ENCODE data around the gene PTPRCAP.
"Not testable (repeated sequence)": the region's sequence is repeated elsewhere in the genome, so short reads cannot be mapped to it uniquely, and the experiment has no call there.

The PTPRCAP gene

DNA sequence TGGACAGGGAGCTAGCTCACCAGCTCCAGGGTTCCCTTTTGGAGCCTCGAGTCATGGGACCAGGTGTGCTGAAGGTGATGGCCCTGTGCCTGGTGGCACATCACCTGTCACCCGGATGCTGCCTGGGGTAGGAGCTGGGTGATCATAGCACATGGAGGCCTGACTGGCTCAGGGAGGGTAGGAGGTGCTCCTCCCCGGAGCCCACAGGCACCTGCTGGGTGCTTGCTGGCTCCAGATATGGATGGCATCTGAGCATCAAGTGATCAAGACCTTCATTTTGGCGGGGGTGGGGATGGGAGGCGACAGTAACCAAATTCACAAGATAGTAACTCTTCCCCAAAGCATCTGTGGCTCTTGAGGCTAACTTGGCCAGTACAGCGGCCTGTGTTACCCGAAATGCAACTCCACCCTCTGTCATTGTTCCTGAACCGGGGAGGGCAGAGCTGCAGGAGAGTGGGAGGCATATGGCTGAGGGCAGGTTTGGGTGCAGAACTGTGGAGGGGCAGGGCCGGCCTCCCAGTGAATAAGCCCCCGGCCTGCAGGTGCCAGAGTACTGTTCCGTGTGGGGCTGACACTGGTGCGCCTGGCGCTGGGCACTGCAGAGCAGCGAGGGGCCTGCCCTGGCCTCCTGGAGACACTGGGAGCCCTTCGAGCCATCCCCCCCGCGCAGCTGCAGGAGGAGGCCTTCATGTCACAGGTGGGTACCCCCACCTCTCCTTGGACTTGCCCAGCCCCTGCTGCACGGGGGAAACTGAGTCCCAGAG lies 28.9 kb downstream of the PTPRCAP start:
- no peak for DNase-seq

DNA sequence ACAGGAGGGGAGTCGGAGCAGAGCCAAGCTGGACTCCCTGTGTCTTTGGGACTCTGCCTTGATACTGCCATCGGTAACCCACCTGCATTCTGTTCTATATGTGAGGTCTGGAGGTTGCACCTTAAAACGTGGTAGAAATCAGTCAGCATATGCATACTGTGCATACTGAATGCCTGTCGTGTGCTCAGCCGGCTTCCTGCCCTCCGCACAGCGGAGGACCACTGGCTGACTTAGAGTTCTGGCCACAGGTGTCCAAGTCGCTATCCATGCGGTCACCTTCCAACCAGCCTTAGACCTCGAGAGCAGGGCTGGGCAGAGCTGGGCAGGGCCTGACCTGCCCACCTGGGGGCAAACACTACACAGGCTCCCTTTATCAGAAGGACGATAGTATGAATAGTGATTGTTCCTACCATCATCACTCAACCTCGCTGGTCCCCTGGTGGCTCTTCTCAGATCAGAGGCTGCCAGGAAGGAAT lies 29.8 kb downstream of the PTPRCAP start:
- no peak for DNase-seq

DNA sequence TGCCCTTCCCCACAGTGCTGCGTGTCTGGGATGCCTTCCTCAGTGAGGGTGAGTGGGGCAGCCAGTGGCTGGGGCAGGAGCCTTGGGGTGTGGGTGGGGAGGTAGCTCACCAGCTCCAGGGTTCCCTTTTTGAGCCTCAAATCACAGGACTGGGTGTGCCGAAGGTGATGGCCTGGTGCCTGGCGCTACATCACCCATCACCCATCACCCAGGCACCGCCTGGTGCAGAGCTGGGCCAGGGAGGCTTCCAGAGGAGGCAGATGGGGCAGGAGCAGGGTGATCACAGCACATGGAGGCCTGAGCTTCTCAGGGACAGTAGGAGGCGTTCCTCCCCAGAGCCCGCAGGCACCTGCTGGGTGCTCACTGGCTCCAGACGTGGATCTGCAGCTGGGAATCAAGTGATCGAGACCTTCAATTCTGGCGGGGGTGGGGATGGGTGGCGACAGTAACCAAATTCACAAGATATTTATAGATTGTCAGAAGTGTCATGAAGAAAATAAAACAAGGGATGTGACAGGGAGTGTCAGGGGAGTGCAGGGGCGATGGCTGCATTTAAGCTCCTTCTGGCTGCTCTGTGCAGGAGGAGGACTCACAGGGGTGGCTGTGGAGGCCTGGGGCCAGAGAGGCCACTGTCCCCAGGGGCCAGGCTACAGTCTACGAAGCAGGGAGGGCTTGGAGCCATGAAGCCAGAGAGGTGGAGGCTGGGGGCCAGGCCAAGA lies 30.4 kb downstream of the PTPRCAP start:
- peak; percentile 17 for DNase-seq

DNA sequence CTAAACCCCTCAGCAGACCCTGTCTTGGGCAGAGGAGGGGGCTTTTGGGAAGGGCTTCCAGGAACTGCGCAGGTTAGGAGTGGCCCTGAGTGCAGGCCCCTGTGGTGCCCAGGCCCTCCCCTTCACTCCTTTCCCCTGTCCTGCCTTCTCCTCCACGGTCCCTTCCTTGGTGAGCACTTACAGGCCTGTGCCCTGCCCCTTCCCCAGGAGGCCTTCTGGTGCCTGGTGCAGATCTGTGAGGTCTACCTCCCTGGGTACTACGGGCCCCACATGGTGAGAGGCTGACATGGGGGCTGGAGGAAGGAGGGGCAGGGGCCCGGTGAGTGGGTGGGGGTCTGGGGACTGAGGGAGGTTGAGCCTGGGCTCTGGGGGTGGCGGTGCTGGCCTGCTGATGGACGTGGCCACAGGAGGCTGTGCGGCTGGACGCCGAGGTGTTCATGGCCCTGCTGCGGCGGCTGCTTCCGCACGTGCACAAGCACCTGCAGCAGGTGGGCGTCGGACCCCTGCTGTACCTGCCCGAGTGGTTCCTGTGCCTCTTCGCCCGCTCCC lies 31.0 kb downstream of the PTPRCAP start:
- DNase-seq: no peak

DNA sequence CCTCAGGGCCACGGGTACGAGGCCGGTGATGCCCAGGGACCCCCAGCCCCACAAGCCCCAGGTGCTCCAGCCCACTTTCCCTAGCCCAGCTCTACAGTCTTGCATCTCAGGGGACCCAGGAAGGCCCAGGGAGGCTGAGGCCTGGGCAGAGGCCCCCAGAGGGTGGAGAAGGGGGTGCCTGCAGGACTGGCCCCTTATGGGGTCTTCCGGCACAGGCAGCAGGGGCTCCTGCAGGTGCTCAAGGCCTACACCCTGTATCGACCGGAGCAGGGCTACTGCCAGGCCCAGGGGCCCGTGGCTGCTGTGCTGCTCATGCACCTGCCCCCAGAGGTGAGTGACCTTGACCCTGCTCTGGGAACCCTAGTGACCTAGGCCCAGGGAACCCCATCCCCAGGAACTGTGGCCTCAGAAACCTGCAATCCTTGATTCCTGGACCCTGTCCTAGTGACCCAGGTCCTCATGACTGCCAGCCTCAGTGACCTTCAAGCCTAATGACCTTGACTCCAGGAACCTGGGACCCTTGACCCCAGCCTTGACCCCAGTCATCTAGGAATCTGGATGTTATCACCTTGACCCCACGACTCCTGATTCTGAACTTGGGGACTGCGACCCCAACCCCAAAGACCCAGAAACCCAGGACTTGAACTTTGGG lies 31.7 kb downstream of the PTPRCAP start:
- DNase-seq: no peak

DNA sequence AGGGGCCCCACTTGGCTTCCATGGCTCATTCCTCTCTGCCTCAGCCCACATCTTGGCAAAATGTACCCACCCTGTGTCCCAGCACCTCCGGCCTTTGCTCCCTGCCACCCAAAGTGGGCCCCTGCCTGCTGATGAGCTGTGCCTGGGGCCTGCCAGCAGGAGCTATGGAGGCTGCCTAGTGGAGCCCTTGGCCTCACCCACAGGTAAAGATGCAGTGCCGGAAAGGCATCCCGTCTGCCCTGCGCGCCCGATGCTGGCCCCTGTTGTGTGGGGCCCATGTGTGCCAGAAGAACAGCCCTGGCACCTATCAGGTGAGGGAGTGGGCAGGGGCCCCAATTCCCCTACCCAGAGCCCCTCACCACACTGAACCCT lies 32.3 kb downstream of the PTPRCAP start:
- no peak for DNase-seq

DNA sequence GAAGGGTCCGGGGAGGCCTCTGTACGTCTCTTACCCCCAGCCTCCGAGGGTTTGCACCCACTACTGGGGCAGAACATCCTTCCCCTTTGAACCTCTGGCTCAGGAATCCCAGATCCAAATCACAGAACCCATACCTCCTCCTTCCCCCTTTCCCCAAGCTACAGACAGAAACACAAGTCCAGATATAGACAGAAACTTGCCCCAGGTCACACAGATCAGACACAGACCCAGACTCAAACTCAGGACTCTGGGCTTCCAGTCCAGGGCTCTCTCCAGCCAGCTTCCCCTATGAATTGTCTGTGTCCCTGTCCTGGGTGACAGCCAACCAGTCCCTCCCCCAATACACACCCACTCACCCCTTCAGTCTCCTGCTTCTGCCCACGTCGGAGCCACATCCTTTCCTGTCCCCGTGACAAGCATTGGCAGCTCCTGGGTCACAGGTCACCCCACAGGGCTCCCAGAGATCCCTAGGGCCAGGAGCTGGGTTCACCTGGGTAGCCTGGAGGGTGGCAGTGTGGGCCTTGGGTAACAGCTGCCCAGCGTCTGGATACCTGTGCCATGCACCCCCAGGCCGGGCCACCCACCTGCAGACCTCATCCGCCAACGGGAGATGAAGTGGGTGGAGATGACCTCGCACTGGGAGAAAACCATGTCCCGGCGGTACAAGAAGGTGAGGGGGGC lies 32.8 kb downstream of the PTPRCAP start:
- no peak for DNase-seq

DNA sequence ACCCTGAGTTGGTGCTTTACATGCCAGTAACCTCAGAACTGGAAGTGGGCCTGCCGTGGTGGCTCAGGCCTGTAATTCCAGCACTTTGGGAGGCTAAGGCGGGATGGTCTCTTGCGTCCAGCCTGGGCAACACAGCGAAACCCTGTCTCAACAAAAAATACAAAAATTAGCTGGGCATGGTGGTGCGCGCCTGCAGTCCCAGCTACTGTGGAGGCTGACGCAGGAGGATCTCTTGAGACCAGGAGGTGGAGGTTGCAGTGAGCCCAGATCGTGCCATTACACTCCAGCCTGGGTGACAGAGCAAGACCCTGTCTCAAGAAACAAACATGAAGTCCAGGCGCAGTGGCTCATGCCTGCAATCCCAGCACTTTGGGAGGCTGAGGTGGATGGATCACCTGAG lies 34.4 kb downstream of the PTPRCAP start:
- not testable (repeated sequence) for DNase-seq

DNA sequence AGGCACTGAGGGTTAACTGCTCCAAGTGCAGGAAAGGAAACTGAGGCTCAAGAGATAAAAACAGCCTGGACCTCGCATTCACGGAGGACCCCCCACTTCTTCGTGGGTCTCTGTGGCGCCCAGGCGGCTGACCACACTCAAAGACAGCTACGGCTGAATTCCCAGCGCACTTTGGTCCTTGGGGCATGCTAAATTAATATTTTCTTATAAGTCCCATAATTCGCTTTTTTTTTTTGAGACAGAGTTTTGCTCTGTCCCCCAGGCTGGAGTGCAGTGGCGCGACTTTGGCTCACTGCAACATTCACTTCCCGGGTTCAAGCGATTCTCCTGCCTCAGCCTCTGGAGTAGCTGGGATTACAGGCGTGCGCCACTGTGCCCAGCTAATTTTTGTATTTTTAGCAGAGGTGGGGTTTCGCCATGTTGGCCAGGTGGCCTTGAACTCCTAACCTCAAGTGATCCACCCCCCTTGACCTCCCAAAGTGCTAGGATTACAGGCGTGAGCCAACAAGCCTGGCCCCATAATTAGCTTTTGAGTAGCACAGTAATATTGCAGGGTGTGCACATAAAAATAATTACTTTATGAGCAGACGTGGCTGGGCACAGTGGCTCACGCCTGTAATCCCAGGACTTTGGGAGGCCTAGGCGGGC lies 35.2 kb downstream of the PTPRCAP start:
- not testable (repeated sequence) for DNase-seq

DNA sequence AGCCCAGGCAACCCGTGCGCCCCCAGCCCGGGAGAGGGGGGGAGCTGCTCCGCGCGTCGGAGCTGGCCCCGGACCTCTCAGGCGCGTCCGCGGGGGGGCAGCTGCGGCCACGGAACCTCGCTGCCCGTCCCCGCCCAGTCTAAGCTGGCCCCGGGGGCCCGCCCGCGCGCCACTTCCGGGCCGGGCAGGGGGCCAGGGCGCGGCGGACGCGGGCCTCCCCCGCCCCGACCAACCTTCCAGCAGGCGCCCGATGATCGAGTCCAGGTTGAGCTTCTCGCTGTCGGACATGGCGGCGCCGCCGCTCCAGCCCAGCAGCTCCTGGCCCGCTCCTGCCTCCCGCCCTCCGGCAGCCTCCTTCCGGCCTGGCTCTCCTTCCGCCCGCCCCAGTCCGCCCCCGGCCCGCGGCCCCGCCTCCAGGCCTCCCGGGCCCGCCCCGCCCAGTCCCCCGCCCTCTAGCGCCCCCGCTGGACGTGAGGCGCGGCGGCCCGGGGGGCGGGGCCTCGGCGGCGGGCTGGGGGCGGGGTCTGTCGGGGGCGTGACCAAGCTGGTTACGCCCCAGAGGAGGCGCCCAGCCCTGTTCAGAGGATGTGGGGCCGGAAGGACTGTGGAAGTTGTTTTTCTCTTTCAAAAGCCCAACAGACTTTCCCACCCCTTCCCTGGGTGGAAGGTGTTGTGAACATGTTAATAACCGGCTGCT lies 35.8 kb downstream of the PTPRCAP start, which contains the start of gene PPP1CA:
Gene PPP1CA, minus strand, starts transcription at position 364 of the 697 bp plus-strand sequence. Its CDS starts 76 bp downstream, at position 288.
- peak; percentile 91 for DNase-seq

DNA sequence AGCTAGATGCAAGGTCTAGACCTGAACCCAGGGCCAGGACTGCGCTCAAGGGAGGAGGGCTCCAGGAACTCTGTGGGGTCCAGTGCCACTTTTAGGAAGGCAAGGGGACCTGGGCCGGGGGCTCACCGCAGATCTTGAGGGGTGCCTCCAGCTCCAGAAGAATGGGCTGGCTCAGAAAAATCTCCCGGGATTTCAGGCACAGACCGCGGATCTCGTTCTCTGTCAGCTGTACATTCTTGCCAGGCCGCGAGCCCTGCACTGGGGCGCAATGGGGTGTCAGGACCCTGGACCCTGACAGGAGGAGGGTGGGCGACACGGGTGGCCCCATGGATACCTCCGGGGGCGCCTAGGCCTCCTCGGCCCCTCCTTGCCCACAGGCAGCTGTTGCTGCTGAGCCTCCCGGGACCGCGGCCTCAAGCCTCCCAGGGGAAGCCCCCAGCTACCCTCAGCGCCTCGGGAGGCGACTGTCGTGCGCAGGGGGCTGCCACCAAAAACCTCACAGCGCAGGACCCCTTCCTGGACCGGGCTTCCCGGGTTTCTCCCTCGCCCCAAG lies 36.5 kb downstream of the PTPRCAP start:
- no peak for DNase-seq

DNA sequence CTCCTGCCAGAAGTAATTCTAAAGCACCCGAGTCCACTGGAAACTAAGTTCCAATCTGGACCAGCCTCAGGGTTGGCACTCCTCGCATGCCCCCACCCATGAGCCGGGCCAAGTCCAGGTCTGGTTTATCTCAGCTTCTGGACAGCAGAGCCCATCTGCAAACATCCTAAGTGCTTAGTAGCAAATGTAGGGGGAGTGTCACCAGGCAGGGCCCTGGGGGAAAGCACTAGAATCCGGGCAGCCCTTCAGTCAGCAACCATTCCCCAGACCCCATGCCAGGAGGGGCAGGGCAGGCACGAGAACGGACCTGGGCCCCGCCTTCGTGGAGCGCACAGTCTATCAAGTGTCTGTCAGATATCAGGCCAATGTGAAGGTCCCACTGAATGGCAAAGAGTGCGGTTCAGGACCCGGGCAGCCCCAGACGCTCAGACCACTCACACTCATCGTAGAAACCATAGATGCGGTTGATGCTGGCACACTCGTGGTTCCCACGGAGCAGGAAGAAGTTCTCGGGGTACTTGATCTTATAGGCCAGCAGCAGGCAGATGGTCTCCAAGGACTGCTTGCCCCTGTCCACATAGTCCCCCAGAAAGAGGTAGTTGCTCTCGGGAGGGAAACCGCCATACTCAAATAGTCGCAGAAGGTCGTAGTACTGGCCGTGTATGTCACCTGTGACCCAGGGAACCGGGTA lies 37.1 kb downstream of the PTPRCAP start:
- no peak for DNase-seq

DNA sequence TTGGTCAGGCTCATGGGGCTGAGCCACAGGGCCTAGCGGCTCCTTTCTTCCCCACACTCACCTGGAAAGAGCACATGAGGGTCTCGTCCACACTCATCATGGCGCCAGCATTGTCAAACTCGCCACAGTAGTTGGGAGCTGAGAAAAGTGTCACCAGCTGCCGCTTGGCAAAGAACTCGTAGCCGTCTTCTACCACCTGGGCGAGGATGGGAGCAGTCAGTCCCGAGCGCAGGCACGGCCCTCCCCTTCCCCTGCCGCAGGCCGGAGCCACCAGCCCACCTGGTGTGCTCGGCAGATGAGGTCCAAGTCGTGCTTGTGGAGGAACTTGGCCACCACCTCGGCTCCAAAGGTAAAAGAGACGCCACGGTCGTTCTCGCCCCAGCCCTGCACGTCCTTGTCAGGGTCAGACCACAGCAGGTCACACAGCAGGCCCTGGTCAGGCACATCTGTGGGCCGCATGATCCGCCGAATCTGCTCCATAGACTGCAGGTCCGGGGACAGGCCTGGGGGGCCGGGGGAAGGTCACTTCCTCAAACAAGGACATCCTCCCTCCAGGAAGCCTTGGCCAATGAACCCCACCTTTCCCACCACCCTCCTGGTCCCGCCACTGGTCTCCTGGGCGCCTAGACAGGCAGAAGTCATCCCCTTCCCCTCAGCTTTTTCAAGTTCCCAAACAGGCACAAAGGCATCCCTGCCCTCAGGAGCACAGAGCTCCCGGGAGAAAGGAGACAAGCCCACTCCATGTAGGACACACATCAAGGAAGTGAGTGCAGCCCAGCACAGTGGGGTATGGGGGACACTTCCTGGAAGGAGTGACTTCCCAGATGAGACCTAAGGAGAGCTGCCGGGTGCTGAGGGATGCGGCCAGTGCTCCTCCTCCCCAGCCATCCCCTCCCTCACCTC lies 38.6 kb downstream of the PTPRCAP start:
- DNase-seq: no peak

DNA sequence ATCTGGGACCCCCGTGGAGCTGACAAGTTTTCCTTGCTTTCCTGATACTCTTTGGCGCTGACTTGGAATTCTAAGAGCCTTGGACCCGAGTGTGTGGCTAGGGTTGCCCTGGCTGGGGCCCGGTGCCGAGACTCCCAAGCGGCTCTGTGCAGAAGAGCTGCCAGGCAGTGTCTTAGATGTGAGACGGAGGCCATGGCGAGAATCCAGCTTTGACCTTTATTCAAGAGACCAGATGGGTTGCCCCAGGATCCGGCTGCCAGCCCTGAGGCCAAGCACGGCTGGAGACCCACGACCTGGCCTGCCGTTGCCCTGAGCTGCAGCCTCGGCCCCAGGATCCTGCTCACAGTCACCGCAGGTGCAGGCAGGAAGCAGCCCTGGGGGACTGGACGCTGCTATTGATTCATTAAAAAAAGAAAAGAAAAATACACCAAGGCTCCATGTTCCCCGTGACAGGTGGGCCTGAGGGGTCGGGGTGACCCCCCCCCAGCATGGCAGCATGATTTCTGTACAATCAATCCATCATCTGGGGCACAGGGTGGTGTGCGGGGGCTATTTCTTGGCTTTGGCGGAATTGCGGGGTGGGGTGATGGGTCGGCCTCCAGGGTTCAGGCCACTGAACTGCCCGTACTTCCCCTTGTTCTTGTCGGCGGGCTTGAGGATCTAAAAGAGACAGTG lies 39.4 kb downstream of the PTPRCAP start:
- DNase-seq: no peak

DNA sequence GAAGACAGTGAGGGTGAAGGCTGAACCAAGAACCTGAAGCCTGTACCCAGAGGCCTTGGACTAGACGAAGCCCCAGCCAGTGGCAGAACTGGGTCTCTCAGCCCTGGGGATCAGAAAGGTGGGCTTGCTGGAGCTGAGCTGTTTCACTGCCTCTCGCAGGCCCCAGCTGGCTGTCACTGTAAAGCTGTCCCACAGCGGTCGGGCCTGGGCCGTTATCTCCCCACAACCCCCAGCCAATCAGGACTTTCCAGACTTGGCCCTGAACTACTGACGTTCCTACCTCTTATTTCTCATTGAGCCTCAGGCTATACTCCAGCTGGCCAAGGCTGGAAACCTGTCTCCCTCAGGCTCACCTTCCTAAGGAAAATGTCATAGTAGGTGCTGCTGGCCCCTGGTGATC lies 39.9 kb downstream of the PTPRCAP start:
- no peak for DNase-seq

DNA sequence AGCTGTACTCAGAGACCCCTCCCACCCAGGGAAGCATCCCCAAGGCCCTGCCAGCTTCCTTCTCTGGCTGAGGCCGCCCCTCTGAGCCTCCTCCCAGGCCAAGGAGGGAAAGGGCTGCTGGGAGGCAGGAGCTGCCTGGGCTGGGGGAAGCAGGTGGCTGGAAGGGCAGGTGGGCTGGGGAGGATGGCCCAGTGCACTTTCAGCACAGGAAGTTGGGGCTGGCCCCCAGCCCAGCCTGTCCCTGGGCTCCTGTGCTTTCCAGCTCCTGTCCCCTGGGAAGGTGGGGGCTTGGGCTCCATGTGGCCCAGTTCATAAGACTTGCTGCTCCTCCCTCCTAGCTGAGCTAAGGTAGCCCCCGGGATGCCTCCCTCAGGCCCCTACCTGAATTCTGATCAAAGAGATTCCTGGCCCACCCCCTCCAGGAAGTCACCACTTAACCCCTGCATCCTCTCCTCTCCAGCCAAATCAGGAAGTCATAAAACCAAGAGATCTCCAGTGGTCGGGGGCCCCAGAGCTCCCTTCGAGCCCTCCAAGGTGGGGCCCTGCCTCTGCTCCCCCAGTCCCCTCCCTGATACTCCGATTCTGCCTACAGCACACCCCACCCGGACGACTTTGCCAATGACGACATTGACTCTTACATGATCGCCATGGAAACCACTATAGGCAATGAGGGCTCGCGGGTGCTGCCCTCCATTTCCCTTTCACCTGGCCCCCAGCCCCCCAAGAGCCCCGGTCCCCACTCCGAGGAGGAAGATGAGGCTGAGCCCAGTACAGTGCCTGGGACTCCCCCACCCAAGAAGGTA lies 40.7 kb downstream of the PTPRCAP start:
- DNase-seq: no peak

DNA sequence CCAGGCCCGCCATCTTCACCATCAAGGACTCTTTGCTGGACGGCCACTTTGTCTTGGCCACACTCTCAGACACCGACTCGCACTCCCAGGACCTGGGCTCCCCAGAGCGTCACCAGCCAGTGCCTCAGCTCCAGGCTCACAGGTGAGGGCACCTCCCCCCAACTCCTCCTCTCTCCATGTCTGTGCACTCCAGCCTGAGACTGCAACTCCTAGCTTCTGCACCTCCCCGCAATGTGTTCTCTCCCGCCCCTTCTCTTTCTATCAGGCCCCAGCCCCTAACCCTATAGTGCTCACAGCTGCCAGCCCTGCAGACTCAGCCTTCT lies 41.3 kb downstream of the PTPRCAP start:
- no peak for DNase-seq

DNA sequence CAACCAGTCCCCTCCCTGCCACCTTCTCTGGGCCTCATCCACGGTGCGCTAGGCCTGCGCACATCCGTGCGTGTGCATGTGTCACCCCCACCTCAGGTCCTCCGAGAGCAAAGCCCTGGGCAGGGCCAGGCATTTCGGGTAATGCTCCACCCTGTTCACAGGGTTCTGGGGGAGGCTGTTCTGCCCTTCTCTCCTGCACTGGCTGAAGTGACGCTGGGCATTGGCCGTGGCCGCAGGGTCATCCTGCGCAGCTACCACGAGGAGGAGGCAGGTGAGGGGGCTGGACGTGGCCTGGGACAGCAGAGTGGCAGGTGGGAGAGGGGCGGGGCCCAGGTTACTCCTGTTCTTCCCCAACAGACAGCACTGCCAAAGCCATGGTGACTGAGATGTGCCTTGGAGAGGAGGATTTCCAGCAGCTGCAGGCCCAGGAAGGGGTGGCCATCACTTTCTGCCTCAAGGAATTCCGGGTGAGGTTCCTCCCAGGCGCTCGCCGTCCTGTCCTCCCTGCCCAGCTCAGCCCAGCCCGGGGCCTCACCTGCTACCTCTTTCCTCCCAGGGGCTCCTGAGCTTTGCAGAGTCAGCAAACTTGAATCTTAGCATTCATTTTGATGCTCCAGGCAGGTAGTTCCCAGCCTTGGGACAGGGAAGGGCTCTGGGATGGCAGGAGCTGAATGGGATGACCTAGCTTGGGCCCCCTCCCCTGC lies 41.8 kb downstream of the PTPRCAP start:
- DNase-seq: no peak

Measured in NCI-H345 (cell line).